ENCODE measurements around the gene CDH18.

Gene CDH18

GRCh38 chr5:19615071-19615470, 372.9 kb downstream of the CDH18 start:
- DNase-seq (ENCODE audit: low read depth, low spot score) = no peak

GRCh38 chr5:19608444-19609002, 379.5 kb downstream of the CDH18 start:
- DNase-seq (ENCODE audit: low read depth, low spot score) = no peak

GRCh38 chr5:19605846-19606407, 382.1 kb downstream of the CDH18 start:
- DNase-seq (ENCODE audit: low read depth, low spot score) = no peak

GRCh38 chr5:19584131-19584530, 403.9 kb downstream of the CDH18 start:
- no peak for DNase-seq (ENCODE audit: low read depth, low spot score)

- no peak for DNase-seq (ENCODE audit: low read depth, low spot score)
Measured at GRCh38 chr5:19577882-19578281, 410.1 kb downstream of the CDH18 start.

- DNase-seq (ENCODE audit: low read depth, low spot score) = no peak
Measured at GRCh38 chr5:19568004-19568403, 420.0 kb downstream of the CDH18 start.

- no peak for DNase-seq (ENCODE audit: low read depth, low spot score)
Measured at GRCh38 chr5:19565466-19565865, 422.5 kb downstream of the CDH18 start.

GRCh38 chr5:19564036-19564435, 424.0 kb downstream of the CDH18 start:
- no peak for DNase-seq (ENCODE audit: low read depth, low spot score)

GRCh38 chr5:19555876-19556275, 432.1 kb downstream of the CDH18 start:
- DNase-seq (ENCODE audit: low read depth, low spot score) = no peak

GRCh38 chr5:19555436-19555835, 432.6 kb downstream of the CDH18 start:
- DNase-seq (ENCODE audit: low read depth, low spot score) = no peak

GRCh38 chr5:19554524-19554923, 433.5 kb downstream of the CDH18 start:
- no peak for DNase-seq (ENCODE audit: low read depth, low spot score)

GRCh38 chr5:19547640-19548039, 440.4 kb downstream of the CDH18 start:
- peak; percentile 4 for DNase-seq (ENCODE audit: low read depth, low spot score)

- DNase-seq (ENCODE audit: low read depth, low spot score) = no peak
Measured at GRCh38 chr5:19546521-19546920, 441.5 kb downstream of the CDH18 start.

GRCh38 chr5:19538607-19539006, 449.4 kb downstream of the CDH18 start:
- DNase-seq (ENCODE audit: low read depth, low spot score) = no peak

GRCh38 chr5:19536387-19536786, 451.6 kb downstream of the CDH18 start:
- DNase-seq (ENCODE audit: low read depth, low spot score) = no peak

- no peak for DNase-seq (ENCODE audit: low read depth, low spot score)
Measured at GRCh38 chr5:19534751-19535150, 453.2 kb downstream of the CDH18 start.

- DNase-seq (ENCODE audit: low read depth, low spot score) = no peak
Measured at GRCh38 chr5:19532936-19533335, 455.1 kb downstream of the CDH18 start.

GRCh38 chr5:19531374-19531952, 456.5 kb downstream of the CDH18 start:
- DNase-seq (ENCODE audit: low read depth, low spot score) = no peak

- DNase-seq (ENCODE audit: low read depth, low spot score) = no peak
Measured at GRCh38 chr5:19519448-19519847, 468.6 kb downstream of the CDH18 start.

- DNase-seq (ENCODE audit: low read depth, low spot score) = no peak
Measured at GRCh38 chr5:19498852-19499251, 489.1 kb downstream of the CDH18 start.

- no peak for DNase-seq (ENCODE audit: low read depth, low spot score)
Measured at GRCh38 chr5:19497229-19497815, 490.7 kb downstream of the CDH18 start.

- no peak for DNase-seq (ENCODE audit: low read depth, low spot score)
Measured at GRCh38 chr5:19496056-19496455, 491.9 kb downstream of the CDH18 start.

GRCh38 chr5:19492861-19493260, 495.1 kb downstream of the CDH18 start:
- DNase-seq (ENCODE audit: low read depth, low spot score) = no peak

All from smooth muscle cell of the brain vasculature (primary cell).